Measurements from ENCODE around the gene GPR162.

GRCh38 chr12:6826125-6826733 lies 4.6 kb downstream of the GPR162 start:
- no peak for TF ChIP-seq CTCF (IDR thresholded peaks at IDR 0.05)
- no peak for TF ChIP-seq POLR2A (IDR thresholded peaks at IDR 0.05)
